ENCODE measurements around the gene SOHLH1. TPM values are rescaled to one million over a fixed set of nuclear protein-coding genes. Genes with fewer than 3 reads are reported as not detected.

SOHLH1 gene
- total RNA-seq, 2 donors from 2014 or later = not detected

- Mint-ChIP-seq H3K36me3 (ENCODE audit: insufficient read depth in 2 of 2) (no peaks in the 10 kb centered on the region), H3K27me3 (ENCODE audit: low read depth) (peaks cover 5% of the 10 kb centered on the region), H3K4me3 (no peak overlapping the region), H3K27ac (no peak overlapping the region), H3K4me1 (ENCODE audit: low read depth) (no peaks in the 10 kb centered on the region), H3K9me3 (peaks cover 2% of the 10 kb centered on the region in 2 donors)
- ATAC-seq (replicated peaks in 1 of 2) (no peak), DNase-seq (no peak)
Measured at GRCh38 chr9:135737840-135738521, 38.7 kb upstream of the SOHLH1 start.

DNA sequence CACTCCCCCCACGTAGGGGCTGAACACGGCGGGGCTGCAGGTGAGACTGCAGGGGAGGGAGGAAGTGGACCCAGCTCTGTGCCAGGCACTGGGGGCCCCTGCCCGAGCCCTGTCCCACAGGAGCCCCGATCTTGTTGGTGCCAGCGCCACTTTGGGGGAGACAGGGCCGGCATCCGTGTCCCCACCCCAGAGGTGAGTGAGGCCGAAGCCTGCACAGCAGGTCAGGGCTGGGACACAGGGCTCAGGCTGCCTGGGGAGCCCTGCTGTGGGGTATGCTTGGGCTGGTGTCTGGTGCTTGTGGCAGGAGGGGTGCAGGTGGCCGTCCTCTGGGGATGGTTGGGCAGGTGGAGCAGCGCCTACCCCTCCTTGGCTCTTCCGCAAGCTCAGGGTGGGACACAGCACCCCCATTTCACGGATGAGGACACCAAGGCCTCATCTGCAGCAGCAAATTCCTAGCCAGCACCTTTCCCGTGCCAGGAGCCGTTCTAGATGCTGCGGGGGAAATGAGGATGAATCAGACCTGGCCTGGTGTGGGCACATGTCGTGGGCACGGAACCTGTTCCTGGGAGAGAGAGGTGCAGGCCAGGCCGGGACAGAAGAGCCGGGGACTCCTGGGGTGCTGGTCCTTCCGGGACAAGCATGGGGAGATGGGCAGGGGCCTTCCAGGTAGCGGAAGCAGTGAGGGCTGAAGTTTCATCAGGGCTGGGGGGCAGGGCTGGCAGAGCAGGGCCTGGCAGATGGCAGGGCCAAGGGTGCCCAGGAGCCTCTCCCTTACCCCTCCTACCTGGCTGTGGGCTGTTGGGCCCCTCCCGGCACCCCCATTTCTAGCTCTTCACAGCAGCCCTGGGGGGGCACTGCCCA lies 37.9 kb upstream of the SOHLH1 start:
- DNase-seq (no peak), ATAC-seq (replicated peaks in 1 of 2) (no peak)
- no peak overlapping the region for H3K27ac Mint-ChIP-seq
- H3K36me3 Mint-ChIP-seq (ENCODE audit: insufficient read depth in 2 of 2) = peaks cover 4% of the 10 kb centered on the region in 2 donors
- H3K4me1 Mint-ChIP-seq (ENCODE audit: low read depth) = no peaks in the 10 kb centered on the region
- no peak overlapping the region for H3K4me3 Mint-ChIP-seq
- H3K9me3 Mint-ChIP-seq = peaks cover 2 to 7% of the 10 kb centered on the region in 2 donors
- H3K27me3 Mint-ChIP-seq (ENCODE audit: low read depth) = peaks cover 5% of the 10 kb centered on the region

- peaks cover 5% of the 10 kb centered on the region for H3K27me3 Mint-ChIP-seq (ENCODE audit: low read depth)
- peaks cover 2 to 10% of the 10 kb centered on the region in 2 donors for H3K9me3 Mint-ChIP-seq
- no peak for DNase-seq
- ATAC-seq (replicated peaks in 1 of 2) = no peak
- peaks cover 4 to 8% of the 10 kb centered on the region in 2 donors for H3K36me3 Mint-ChIP-seq (ENCODE audit: insufficient read depth in 2 of 2)
- no peaks in the 10 kb centered on the region for H3K4me1 Mint-ChIP-seq (ENCODE audit: low read depth)
- H3K4me3 Mint-ChIP-seq = no peak overlapping the region
- H3K27ac Mint-ChIP-seq = no peak overlapping the region
Measured at GRCh38 chr9:135736272-135736978, 37.1 kb upstream of the SOHLH1 start.

DNA sequence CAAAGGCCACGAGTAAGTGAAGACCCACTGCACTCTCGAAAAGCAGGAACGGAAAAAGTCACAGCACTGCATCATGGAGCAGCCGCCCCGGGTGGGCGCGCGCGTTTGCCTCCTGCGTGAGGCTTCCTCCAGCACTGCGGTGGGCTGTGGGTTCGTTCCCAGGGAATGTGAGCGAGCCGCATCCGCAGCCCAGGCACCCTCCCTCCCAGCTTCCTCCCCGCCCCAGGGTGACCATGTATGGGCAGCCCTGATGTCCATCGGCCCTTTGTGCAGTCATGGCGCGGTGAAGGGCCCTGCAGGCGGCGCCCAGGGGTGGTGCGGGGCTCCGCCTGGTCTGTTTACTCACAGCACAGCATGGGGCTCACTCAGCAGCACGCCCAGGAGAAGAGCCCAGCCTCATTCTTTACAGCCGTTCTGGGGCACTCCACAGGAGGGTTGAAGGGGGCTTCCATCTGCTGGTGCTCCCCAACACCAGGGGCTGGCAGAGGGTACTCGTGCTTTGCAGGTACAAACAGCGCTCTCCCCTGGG lies 35.4 kb upstream of the SOHLH1 start:
- Mint-ChIP-seq H3K27me3 (ENCODE audit: low read depth) (peaks cover 5% of the 10 kb centered on the region), H3K27ac (no peak overlapping the region), H3K4me3 (no peak overlapping the region), H3K4me1 (ENCODE audit: low read depth) (no peaks in the 10 kb centered on the region), H3K36me3 (ENCODE audit: insufficient read depth in 2 of 2) (peaks cover 4 to 11% of the 10 kb centered on the region in 2 donors), H3K9me3 (peaks cover 2 to 14% of the 10 kb centered on the region in 2 donors)
- no peak for ATAC-seq (replicated peaks in 1 of 2)
- no peak for DNase-seq

DNA sequence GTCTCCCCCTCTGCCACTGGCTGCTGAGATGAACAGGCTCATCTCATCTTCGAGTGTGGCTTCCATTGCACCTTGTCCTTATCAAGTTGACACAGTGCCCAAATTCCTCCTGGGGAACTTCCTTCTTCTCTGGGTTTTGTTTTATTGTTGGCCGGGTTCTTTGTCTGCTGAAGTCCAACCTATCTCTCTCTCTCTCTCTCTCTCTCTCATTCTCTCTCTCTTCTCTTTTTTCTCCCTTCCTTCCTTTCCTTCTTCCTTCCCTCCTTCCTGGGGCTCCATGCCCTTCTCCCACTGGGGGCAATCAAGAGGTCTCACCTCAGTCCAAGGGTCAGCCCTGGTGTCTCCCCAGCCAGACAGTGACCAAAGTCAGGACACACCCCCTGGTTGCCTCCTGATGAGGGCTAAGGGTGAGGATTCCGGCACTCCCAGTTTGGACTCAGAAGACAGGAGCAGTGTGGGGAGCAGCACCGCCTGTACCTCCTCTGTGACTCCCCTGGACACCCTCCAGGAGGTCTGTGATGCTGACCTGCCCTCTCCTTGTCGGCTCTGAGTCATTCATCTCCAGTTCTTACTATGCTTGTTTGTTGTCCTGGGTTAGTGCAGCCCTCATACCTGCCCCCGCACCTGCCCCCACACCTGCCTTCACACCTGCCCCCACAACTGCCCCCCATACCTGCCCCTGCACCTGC lies 33.4 kb upstream of the SOHLH1 start:
- ATAC-seq (replicated peaks in 1 of 2) (no peak), DNase-seq (no peak)
- H3K27me3 Mint-ChIP-seq (ENCODE audit: low read depth) = peaks cover 5% of the 10 kb centered on the region
- H3K4me3 Mint-ChIP-seq = no peak overlapping the region
- no peaks in the 10 kb centered on the region for H3K4me1 Mint-ChIP-seq (ENCODE audit: low read depth)
- no peak overlapping the region for H3K27ac Mint-ChIP-seq
- H3K9me3 Mint-ChIP-seq = peaks cover 2 to 14% of the 10 kb centered on the region in 2 donors
- peaks cover 4 to 11% of the 10 kb centered on the region in 2 donors for H3K36me3 Mint-ChIP-seq (ENCODE audit: insufficient read depth in 2 of 2)

GRCh38 chr9:135731454-135731853 lies 32.2 kb upstream of the SOHLH1 start:
- H3K4me3 Mint-ChIP-seq = no peak overlapping the region
- no peaks in the 10 kb centered on the region for H3K4me1 Mint-ChIP-seq (ENCODE audit: low read depth)
- H3K27ac Mint-ChIP-seq = no peak overlapping the region
- H3K9me3 Mint-ChIP-seq = peaks cover 2 to 14% of the 10 kb centered on the region in 2 donors
- ATAC-seq (replicated peaks in 1 of 2) (no peak), DNase-seq (no peak)
- peaks cover 4 to 11% of the 10 kb centered on the region in 2 donors for H3K36me3 Mint-ChIP-seq (ENCODE audit: insufficient read depth in 2 of 2)
- no peaks in the 10 kb centered on the region for H3K27me3 Mint-ChIP-seq (ENCODE audit: low read depth)

DNA sequence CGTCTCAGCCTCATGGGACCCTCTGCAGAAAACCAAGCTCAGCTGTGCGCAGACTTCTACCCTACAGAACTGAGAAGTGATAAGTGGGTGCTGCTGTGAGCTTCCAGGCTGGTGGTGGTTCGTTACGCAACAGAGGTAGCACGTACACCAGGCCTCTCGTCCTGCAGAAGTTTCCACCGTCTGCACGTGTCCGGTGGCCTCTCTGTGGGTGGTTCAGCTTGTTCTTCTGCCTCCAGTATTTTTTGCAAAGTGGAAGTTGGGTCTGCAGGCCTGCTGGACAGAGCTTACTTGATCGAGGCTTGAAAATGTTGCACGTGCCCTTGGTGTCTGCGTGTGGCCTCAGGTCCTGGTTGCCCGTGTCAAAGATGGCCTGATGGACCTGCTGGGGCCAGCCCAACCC lies 30.2 kb upstream of the SOHLH1 start:
- no peak overlapping the region for H3K4me3 Mint-ChIP-seq
- no peaks in the 10 kb centered on the region for H3K4me1 Mint-ChIP-seq (ENCODE audit: low read depth)
- no peak for ATAC-seq (replicated peaks in 1 of 2)
- peaks cover 2 to 14% of the 10 kb centered on the region in 2 donors for H3K9me3 Mint-ChIP-seq
- H3K27me3 Mint-ChIP-seq (ENCODE audit: low read depth) = no peaks in the 10 kb centered on the region
- H3K36me3 Mint-ChIP-seq (ENCODE audit: insufficient read depth in 2 of 2) = peaks cover 4 to 11% of the 10 kb centered on the region in 2 donors
- DNase-seq = no peak
- H3K27ac Mint-ChIP-seq = no peak overlapping the region

DNA sequence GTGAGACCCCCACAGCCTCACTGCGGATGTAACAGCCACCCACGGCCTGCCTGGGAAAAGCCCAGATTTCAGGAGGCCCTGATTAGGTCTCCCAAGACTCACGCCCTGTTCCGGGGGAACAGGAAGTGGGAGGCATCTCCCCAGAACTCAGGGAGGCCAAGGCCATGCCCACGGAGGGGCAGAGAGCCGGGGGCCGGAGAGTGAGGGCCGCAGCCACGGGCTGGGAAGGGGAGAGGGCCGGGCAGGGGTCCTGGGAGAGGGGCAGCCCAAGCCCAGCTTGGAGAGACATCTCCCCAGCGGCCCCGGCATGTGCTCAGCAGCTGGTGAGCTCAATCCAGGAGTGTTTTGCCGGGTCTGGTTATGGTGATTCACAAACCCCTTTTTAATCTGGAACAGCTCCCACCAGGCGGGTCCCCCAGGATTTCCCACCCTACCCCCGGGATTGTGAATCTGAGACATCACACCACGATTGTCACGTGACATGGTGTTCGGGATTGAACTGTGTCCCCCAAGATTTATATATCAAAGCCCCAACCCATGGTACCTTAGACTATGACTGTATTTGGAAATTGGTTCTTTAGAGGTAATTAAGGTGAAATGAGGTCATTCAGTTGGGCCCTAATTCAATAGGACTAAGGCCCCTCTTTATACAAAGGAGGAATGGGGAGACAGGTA lies 29.3 kb upstream of the SOHLH1 start:
- no peaks in the 10 kb centered on the region for H3K4me1 Mint-ChIP-seq (ENCODE audit: low read depth)
- ATAC-seq (replicated peaks in 1 of 2) = no peak
- H3K4me3 Mint-ChIP-seq = no peak overlapping the region
- H3K9me3 Mint-ChIP-seq = peaks cover 1 to 14% of the 10 kb centered on the region in 2 donors
- H3K36me3 Mint-ChIP-seq (ENCODE audit: insufficient read depth in 2 of 2) = peaks cover 4 to 11% of the 10 kb centered on the region in 2 donors
- H3K27ac Mint-ChIP-seq = no peak overlapping the region
- no peak for DNase-seq
- no peaks in the 10 kb centered on the region for H3K27me3 Mint-ChIP-seq (ENCODE audit: low read depth)

- Mint-ChIP-seq H3K27me3 (ENCODE audit: low read depth) (no peaks in the 10 kb centered on the region), H3K36me3 (ENCODE audit: insufficient read depth in 2 of 2) (peaks cover 0 to 8% of the 10 kb centered on the region in 2 donors), H3K4me1 (ENCODE audit: low read depth) (no peaks in the 10 kb centered on the region), H3K9me3 (peaks cover 0 to 9% of the 10 kb centered on the region in 2 donors), H3K4me3 (no peak overlapping the region), H3K27ac (no peak overlapping the region)
- DNase-seq = no peak
- no peak for ATAC-seq (replicated peaks in 1 of 2)
Measured at GRCh38 chr9:135727257-135727875, 28.1 kb upstream of the SOHLH1 start.

DNA sequence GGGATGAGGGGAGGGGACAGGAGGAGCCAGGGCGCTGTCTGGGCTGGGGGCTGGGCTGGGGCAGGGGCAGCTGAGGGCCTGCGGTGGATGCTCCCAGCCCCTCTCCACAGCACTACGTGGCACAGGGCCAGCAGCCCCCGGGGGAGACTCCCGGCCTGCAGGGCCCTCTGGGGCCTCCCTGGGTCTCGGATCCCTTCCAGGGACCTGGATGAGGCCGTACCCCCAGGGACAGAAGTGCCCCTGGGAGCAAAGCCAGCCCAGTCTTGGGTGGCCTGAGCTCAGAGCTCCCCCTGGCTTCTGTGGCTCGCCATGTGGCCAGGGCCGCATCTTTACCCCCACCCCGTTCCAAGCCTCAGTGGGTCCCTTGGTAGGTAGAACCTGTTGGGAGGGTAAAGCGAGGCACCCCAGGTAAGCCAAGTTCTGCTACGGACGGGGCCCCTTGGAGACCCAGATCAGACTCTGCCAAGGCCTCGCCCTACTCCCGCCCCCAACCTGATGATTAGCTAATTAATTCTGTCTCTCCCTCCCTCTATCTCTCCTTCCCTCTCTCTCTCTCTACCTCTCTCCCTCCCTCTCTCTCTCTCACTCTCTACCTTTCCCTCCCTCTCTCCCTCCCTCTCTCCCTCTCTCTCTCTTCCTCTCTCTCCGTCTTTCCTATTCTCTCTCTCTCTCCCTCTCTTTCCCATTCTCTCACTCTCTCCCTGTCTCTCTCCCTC lies 27.0 kb upstream of the SOHLH1 start:
- no peaks in the 10 kb centered on the region for H3K4me1 Mint-ChIP-seq (ENCODE audit: low read depth)
- peaks cover 0 to 2% of the 10 kb centered on the region in 2 donors for H3K36me3 Mint-ChIP-seq (ENCODE audit: insufficient read depth in 2 of 2)
- H3K9me3 Mint-ChIP-seq = peaks cover 0 to 2% of the 10 kb centered on the region in 2 donors
- no peak overlapping the region for H3K4me3 Mint-ChIP-seq
- no peak overlapping the region for H3K27ac Mint-ChIP-seq
- DNase-seq = no peak
- no peaks in the 10 kb centered on the region for H3K27me3 Mint-ChIP-seq (ENCODE audit: low read depth)
- ATAC-seq (replicated peaks in 1 of 2) = no peak

GRCh38 chr9:135724186-135724787 lies 25.0 kb upstream of the SOHLH1 start:
- H3K27ac Mint-ChIP-seq = no peak overlapping the region
- DNase-seq = no peak
- H3K4me1 Mint-ChIP-seq (ENCODE audit: low read depth) = no peaks in the 10 kb centered on the region
- no peak for ATAC-seq (replicated peaks in 1 of 2)
- no peaks in the 10 kb centered on the region for H3K36me3 Mint-ChIP-seq (ENCODE audit: insufficient read depth in 2 of 2)
- H3K4me3 Mint-ChIP-seq = no peak overlapping the region
- H3K9me3 Mint-ChIP-seq = no peaks in the 10 kb centered on the region
- no peaks in the 10 kb centered on the region for H3K27me3 Mint-ChIP-seq (ENCODE audit: low read depth)

Measured in activated T-cell treated with anti-CD3 and anti-CD28 coated beads, Interleukin-2, amount 50 U/mL, for 72 hours (primary cell).